PC-3 (cell line): Measurements from ENCODE around the gene VILL. TPM values are rescaled to one million over a fixed set of nuclear protein-coding genes. Genes with fewer than 3 reads are reported as not detected.

Source experiments
- ATAC-seq: fragments of 200-7000 bp; cut with Tn5 transposase; 2 replicates; pipeline ENCODE4 v1.9.1; 2020; ENCODE audit warnings: mild to moderate bottlenecking, moderate library complexity
- BruUV-seq: library from RNA; stranded (reverse); fragments of 400-500 nt; replicated peaks from 2 replicates; lab custom pipeline; 2021; lab: Mats Ljungman, UMichigan
- CTCF ChIA-PET: fragments of 300-600 bp; sonication (Branson Sonifier 250); formaldehyde crosslinking; loops from one replicate; lab custom pipeline; 2022; ENCODE audit warnings: antibody characterized with exemption; lab: Charles Lee
- POLR2A ChIA-PET: fragments of 300-600 bp; sonication (Branson Sonifier 250); formaldehyde crosslinking; loops from one replicate; lab custom pipeline; 2022; ENCODE audit warnings: antibody characterized with exemption; ENCODE audit not compliant: unreplicated experiment; lab: Charles Lee
- DNase-seq: peaks from one replicate; pipeline ENCODE4 v3.0.0-alpha.2; 2015
- H2AFZ ChIP-seq: fragments of 300-600 bp; sonication (generic); 2 replicates; pipeline ENCODE4 v1.6.0; 2016; ENCODE audit warnings: antibody characterized with exemption, low read length
- H3F3A ChIP-seq: fragments of 300-600 bp; sonication (generic); one replicate; pipeline ENCODE4 v1.6.0; 2017; ENCODE audit warnings: antibody characterized with exemption, low read length, control low read depth, mild to moderate bottlenecking; ENCODE audit not compliant: unreplicated experiment
- H3K27ac ChIP-seq: fragments of 300-600 bp; sonication (generic); 2 replicates; pipeline ENCODE4 v1.5.1; 2016; ENCODE audit warnings: mild to moderate bottlenecking, low read length
- H3K27me3 ChIP-seq: fragments of 300-600 bp; sonication (generic); 2 replicates; pipeline ENCODE4 v1.6.1; 2016; ENCODE audit warnings: low read length, mixed read lengths
- H3K36me3 ChIP-seq: fragments of 300-600 bp; sonication (generic); 2 replicates; pipeline ENCODE4 v1.6.1; 2016; ENCODE audit warnings: low read depth, mixed run types, low read length, mixed read lengths
- H3K4me1 ChIP-seq: fragments of 300-600 bp; sonication (generic); 2 replicates; pipeline ENCODE4 v1.5.1; 2016; ENCODE audit warnings: low read length; ENCODE audit not compliant: insufficient read depth
- H3K4me2 ChIP-seq: fragments of 300-600 bp; sonication (generic); 2 replicates; pipeline ENCODE4 v1.6.0; 2016; ENCODE audit warnings: low read length
- H3K4me3 ChIP-seq: fragments of 300-600 bp; sonication (generic); 2 replicates; pipeline ENCODE4 v1.5.1; 2016; ENCODE audit warnings: mild to moderate bottlenecking, low read length, mixed read lengths
- H3K79me2 ChIP-seq: fragments of 300-600 bp; sonication (generic); 2 replicates; pipeline ENCODE4 v1.6.1; 2017; ENCODE audit warnings: low read length, mixed read lengths
- H3K9ac ChIP-seq: fragments of 300-600 bp; sonication (generic); 2 replicates; pipeline ENCODE4 v1.6.0; 2016; ENCODE audit warnings: mild to moderate bottlenecking, low read length
- H3K9me2 ChIP-seq: fragments of 300-600 bp; sonication (generic); replicated peaks from 2 replicates; pipeline ENCODE4 v1.6.1; 2016; ENCODE audit warnings: mixed run types, low read length, mixed read lengths
- H3K9me3 ChIP-seq: fragments of 300-600 bp; sonication (generic); 2 replicates; pipeline ENCODE4 v1.6.1; 2016; ENCODE audit warnings: low read length, mixed read lengths
- H4K20me1 ChIP-seq: fragments of 300-600 bp; sonication (generic); 2 replicates; pipeline ENCODE4 v1.6.1; 2016; ENCODE audit warnings: low read length, mixed read lengths
- EZH2 ChIP-seq: fragments of 300-600 bp; sonication (generic); IDR thresholded peaks from one replicate; pipeline ENCODE4 v1.6.1; 2017; ENCODE audit warnings: antibody characterized with exemption, mild to moderate bottlenecking, low read length; ENCODE audit not compliant: unreplicated experiment
- EZH2phosphoT487 ChIP-seq: fragments of 300-600 bp; sonication (generic); IDR thresholded peaks from 2 replicates; pipeline ENCODE4 v1.6.1; 2018; ENCODE audit warnings: mild to moderate bottlenecking, antibody characterized with exemption, low read length, borderline replicate concordance
- intact Hi-C: fragments of 100-400 bp; cut with micrococcal nuclease; formaldehyde crosslinking; loops from 2 replicates; pipeline ENCODE4 v1.9.0; 2023
- total RNA-seq: library from RNA; depleted of rRNA; stranded (reverse); fragments of >200 nt; gene quantifications from 2 replicates; pipeline ENCODE4 v1.2.3, GENCODE V29; 2014
- TF ChIP-seq, protein P1 (sequence below): fragments of 300-600 bp; sonication (generic); conservative IDR thresholded peaks from 2 replicates; pipeline ENCODE4 v1.5.1; 2017; ENCODE audit warnings: antibody characterized with exemption, low read depth, mild to moderate bottlenecking, low read length

The VILL gene
- total RNA-seq, 1 experiment from 2014 or later, result 0.44 TPM

DNA sequence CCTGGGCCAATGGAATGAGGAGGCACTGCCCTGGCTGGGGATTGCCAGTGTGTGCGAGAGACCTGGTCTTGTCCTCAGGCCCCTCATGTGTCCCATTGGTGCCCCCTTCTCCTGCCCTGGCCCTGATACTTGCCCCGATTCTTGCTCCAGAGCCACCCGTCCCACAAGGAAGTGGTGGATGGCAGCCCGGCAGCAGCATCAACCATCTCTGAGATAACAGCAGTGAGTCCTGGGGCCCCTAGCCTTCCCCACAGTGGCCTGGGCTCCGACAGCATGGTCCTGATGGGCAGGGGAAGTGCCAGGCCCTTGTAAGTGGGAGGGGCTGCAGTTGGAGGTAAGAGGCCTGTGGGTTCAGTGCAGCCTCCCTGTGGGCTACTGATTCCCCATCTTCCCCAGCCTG lies 15.4 kb downstream of the VILL start:
- H3K9me2 ChIP-seq, result no peaks in the 10 kb centered on the region
- no peak overlapping the region for H3K9ac ChIP-seq
- ChIA-PET POLR2A (no interaction called here), CTCF (no interaction called here)
- TF ChIP-seq EZH2 (no peak), EZH2phosphoT487 (no peak)
- TF ChIP-seq, protein P1, sequence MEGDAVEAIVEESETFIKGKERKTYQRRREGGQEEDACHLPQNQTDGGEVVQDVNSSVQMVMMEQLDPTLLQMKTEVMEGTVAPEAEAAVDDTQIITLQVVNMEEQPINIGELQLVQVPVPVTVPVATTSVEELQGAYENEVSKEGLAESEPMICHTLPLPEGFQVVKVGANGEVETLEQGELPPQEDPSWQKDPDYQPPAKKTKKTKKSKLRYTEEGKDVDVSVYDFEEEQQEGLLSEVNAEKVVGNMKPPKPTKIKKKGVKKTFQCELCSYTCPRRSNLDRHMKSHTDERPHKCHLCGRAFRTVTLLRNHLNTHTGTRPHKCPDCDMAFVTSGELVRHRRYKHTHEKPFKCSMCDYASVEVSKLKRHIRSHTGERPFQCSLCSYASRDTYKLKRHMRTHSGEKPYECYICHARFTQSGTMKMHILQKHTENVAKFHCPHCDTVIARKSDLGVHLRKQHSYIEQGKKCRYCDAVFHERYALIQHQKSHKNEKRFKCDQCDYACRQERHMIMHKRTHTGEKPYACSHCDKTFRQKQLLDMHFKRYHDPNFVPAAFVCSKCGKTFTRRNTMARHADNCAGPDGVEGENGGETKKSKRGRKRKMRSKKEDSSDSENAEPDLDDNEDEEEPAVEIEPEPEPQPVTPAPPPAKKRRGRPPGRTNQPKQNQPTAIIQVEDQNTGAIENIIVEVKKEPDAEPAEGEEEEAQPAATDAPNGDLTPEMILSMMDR, result no peak
- peaks cover 27% of the 10 kb centered on the region for H3K4me1 ChIP-seq
- no peaks in the 10 kb centered on the region for H3F3A ChIP-seq
- no peaks in the 10 kb centered on the region for H4K20me1 ChIP-seq
- no peaks in the 10 kb centered on the region for H3K27me3 ChIP-seq
- H3K27ac ChIP-seq, result peak overlapping the region; percentile 80
- H2AFZ ChIP-seq, result no peak overlapping the region
- H3K4me3 ChIP-seq, result no peak overlapping the region
- no peaks in the 10 kb centered on the region for H3K79me2 ChIP-seq
- no peak for ATAC-seq
- H3K36me3 ChIP-seq, result no peaks in the 10 kb centered on the region
- no peaks in the 10 kb centered on the region for H3K9me3 ChIP-seq
- DNase-seq, result no peak
- no peak overlapping the region for H3K4me2 ChIP-seq
- intact Hi-C loops, result loop anchor here (10.0 kb wide), 2 partner anchors 449 to 479 kb away; partner anchors contain the start of gene ACVR2B
- no TSS peak for BruUV-seq

- H3K4me1 ChIP-seq, result peaks cover 27% of the 10 kb centered on the region
- H4K20me1 ChIP-seq, result no peaks in the 10 kb centered on the region
- TF ChIP-seq EZH2 (no peak), EZH2phosphoT487 (no peak)
- TF ChIP-seq, protein P1, result no peak
- no peaks in the 10 kb centered on the region for H3F3A ChIP-seq
- H3K9me2 ChIP-seq, result no peaks in the 10 kb centered on the region
- H3K27me3 ChIP-seq, result no peaks in the 10 kb centered on the region
- no peak overlapping the region for H3K4me3 ChIP-seq
- H3K27ac ChIP-seq, result no peak overlapping the region
- H3K36me3 ChIP-seq, result no peaks in the 10 kb centered on the region
- no peak overlapping the region for H3K9ac ChIP-seq
- H2AFZ ChIP-seq, result no peak overlapping the region
- ChIA-PET POLR2A (no interaction called here), CTCF (no interaction called here)
- DNase-seq (no peak), ATAC-seq (no peak)
- no TSS peak for BruUV-seq
- no peaks in the 10 kb centered on the region for H3K9me3 ChIP-seq
- intact Hi-C loops, result loop anchor here (10.0 kb wide), 2 partner anchors 448 to 478 kb away; partner anchors contain the start of gene ACVR2B
- H3K4me2 ChIP-seq, result no peak overlapping the region
- no peaks in the 10 kb centered on the region for H3K79me2 ChIP-seq
These were observed 15.9 kb downstream of the VILL start for GRCh38 chr3:38006445-38006995.

DNA sequence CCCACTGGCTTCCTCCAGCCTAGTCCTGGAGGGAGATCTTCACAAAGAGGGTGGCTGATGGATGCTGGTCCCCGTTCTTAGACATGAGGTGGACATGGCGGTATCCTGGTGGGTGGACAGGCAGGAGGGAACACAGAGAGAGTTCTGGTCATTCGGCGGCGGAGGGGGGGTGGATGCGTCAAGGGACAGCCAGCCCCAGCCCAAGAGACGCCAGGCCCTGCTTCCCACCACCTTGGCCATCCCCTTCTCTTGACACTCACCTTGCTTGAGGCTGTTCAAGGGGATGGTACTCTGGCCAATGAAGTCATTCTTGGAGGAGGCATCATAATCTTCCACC lies 17.1 kb downstream of the VILL start:
- Histone ChIP-seq H3K9me3 (no peaks in the 10 kb centered on the region), H4K20me1 (no peaks in the 10 kb centered on the region), H3K27me3 (no peaks in the 10 kb centered on the region), H3K27ac (no peak overlapping the region), H3K4me1 (peaks cover 27% of the 10 kb centered on the region), H3K36me3 (no peaks in the 10 kb centered on the region), H3K79me2 (no peaks in the 10 kb centered on the region), H3K4me3 (no peak overlapping the region), H3F3A (no peaks in the 10 kb centered on the region), H3K4me2 (no peak overlapping the region), H3K9ac (no peak overlapping the region), H2AFZ (no peak overlapping the region), H3K9me2 (no peaks in the 10 kb centered on the region)
- DNase-seq, result no peak
- TF ChIP-seq, protein P1, result no peak
- no peak for TF ChIP-seq EZH2phosphoT487
- TF ChIP-seq EZH2, result no peak
- TSS peak; percentile 12 for BruUV-seq
- POLR2A ChIA-PET, result no interaction called here
- intact Hi-C loops, result loop anchor here (10.0 kb wide), 2 partner anchors 447 to 477 kb away; partner anchors contain the start of gene ACVR2B
- no peak for ATAC-seq
- CTCF ChIA-PET, result no interaction called here
